IMR-90 (cell line): Measurements from ENCODE around the gene WDFY1. TPM values are rescaled to one million over a fixed set of nuclear protein-coding genes. Genes with fewer than 3 reads are reported as not detected.

ENCODE experiments used
- ATAC-seq: fragments of 200-7000 bp; cut with Tn5 transposase; 2 replicates; pipeline ENCODE4 v1.9.1; 2020; ENCODE audit warnings: low read depth, mild to moderate bottlenecking, moderate library complexity
- BruUV-seq: library from RNA; stranded (reverse); fragments of 400-500 nt; replicated peaks from 2 replicates; lab custom pipeline; 2021; lab: Mats Ljungman, UMichigan
- CTCF ChIA-PET: fragments of 300-600 bp; formaldehyde crosslinking; extraction: SDS; loops from one replicate; lab custom pipeline; 2021; ENCODE audit warnings: antibody characterized with exemption; lab: Yijun Ruan, JAX
- POLR2A ChIA-PET: fragments of 300-600 bp; sonication (Branson Sonifier 250); formaldehyde crosslinking; loops from one replicate; lab custom pipeline; 2022; ENCODE audit warnings: antibody characterized with exemption; ENCODE audit not compliant: unreplicated experiment; lab: Charles Lee
- DNase-seq: peaks from one replicate; pipeline ENCODE4 v3.0.0; 2013
- H2AFZ ChIP-seq: replicated peaks from 2 replicates; pipeline ENCODE3; 2013; ENCODE audit warnings: low read length, mild to moderate bottlenecking; ENCODE audit not compliant: poor library complexity
- H2AK5ac ChIP-seq: 2 replicates; pipeline ENCODE4 v1.6.1; 2013; ENCODE audit warnings: low read depth, low read length, inconsistent platforms
- H2AK9ac ChIP-seq: replicated peaks from 2 replicates; pipeline ENCODE3; 2013; ENCODE audit warnings: mild to moderate bottlenecking, low read depth, low read length, moderate library complexity; ENCODE audit not compliant: poor library complexity
- H2BK120ac ChIP-seq: 2 replicates; pipeline ENCODE4 v1.6.1; 2013; ENCODE audit warnings: low read depth, low read length, inconsistent platforms
- H2BK15ac ChIP-seq: 3 replicates; pipeline ENCODE4 v1.6.1; 2013; ENCODE audit warnings: low read depth, low read length, inconsistent platforms
- H2BK20ac ChIP-seq: 2 replicates; pipeline ENCODE4 v1.6.1; 2013; ENCODE audit warnings: low read depth, mild to moderate bottlenecking, inconsistent platforms, low read length, moderate library complexity
- H2BK5ac ChIP-seq: 2 replicates; pipeline ENCODE4 v1.6.1; 2013; ENCODE audit warnings: mild to moderate bottlenecking, low read depth, low read length, inconsistent platforms; ENCODE audit not compliant: poor library complexity, severe bottlenecking
- H3K14ac ChIP-seq: replicated peaks from 2 replicates; pipeline ENCODE4 v1.6.1; 2013; ENCODE audit warnings: low read depth, low read length, inconsistent platforms
- H3K18ac ChIP-seq: 2 replicates; pipeline ENCODE4 v1.6.1; 2013; ENCODE audit warnings: low read depth, low read length, control low read depth
- H3K23ac ChIP-seq: 2 replicates; pipeline ENCODE4 v1.6.1; 2013; ENCODE audit warnings: low read depth, low read length, inconsistent platforms
- H3K27ac ChIP-seq: 2 replicates; pipeline ENCODE4 v1.5.1; 2013; ENCODE audit warnings: mild to moderate bottlenecking, control low read depth, low read length; ENCODE audit not compliant: insufficient read depth
- H3K27me3 ChIP-seq: 2 replicates; pipeline ENCODE4 v1.6.1; 2013; ENCODE audit warnings: low read length; ENCODE audit not compliant: control insufficient read depth, insufficient read depth
- H3K36me3 ChIP-seq: 2 replicates; pipeline ENCODE4 v1.6.1; 2013; ENCODE audit warnings: low read length, mixed read lengths; ENCODE audit not compliant: control insufficient read depth, insufficient read depth
- H3K4ac ChIP-seq: 2 replicates; pipeline ENCODE4 v1.6.1; 2013; ENCODE audit warnings: low read depth, low read length, inconsistent platforms
- H3K4me1 ChIP-seq: 2 replicates; pipeline ENCODE4 v1.6.1; 2013; ENCODE audit warnings: low read length, mixed read lengths; ENCODE audit not compliant: control insufficient read depth, insufficient read depth
- H3K4me2 ChIP-seq: 2 replicates; pipeline ENCODE4 v1.6.1; 2013; ENCODE audit warnings: low read depth, mild to moderate bottlenecking, control low read depth, low read length, moderate library complexity
- H3K4me3 ChIP-seq: 2 replicates; pipeline ENCODE4 v1.5.1; 2013; ENCODE audit warnings: low read depth, mild to moderate bottlenecking, control low read depth, low read length, moderate library complexity; ENCODE audit not compliant: insufficient read depth
- H3K56ac ChIP-seq: 2 replicates; pipeline ENCODE4 v1.6.1; 2013; ENCODE audit warnings: low read length, inconsistent platforms; ENCODE audit not compliant: insufficient read depth; ENCODE audit errors: extremely low read depth
- H3K79me1 ChIP-seq, 2 experiments: 2 replicates each; pipeline ENCODE4 v1.6.1; 2013; ENCODE audit warnings: low read length in 2 of 2, inconsistent platforms in 1 of 2, low read depth in 1 of 2
- H3K9ac ChIP-seq: 2 replicates; pipeline ENCODE4 v1.6.1; 2013; ENCODE audit warnings: low read depth, low read length, control low read depth
- H3K9me1 ChIP-seq: 2 replicates; pipeline ENCODE4 v1.6.1; 2013; ENCODE audit warnings: low read length, inconsistent platforms; ENCODE audit not compliant: insufficient read depth
- H3K9me3 ChIP-seq: 2 replicates; pipeline ENCODE4 v1.6.1; 2013; ENCODE audit warnings: low read length; ENCODE audit not compliant: control insufficient read depth, insufficient read depth
- H4K20me1 ChIP-seq: 2 replicates; pipeline ENCODE4 v1.6.1; 2013; ENCODE audit warnings: low read length, inconsistent platforms; ENCODE audit not compliant: insufficient read depth
- H4K5ac ChIP-seq: 2 replicates; pipeline ENCODE4 v1.6.1; 2013; ENCODE audit warnings: mild to moderate bottlenecking, low read depth, low read length, control low read depth
- H4K8ac ChIP-seq, 2 experiments: 2 replicates each; pipeline ENCODE4 v1.6.1; 2013; ENCODE audit warnings: low read depth in 2 of 2, low read length in 2 of 2, control low read depth in 1 of 2, inconsistent platforms in 1 of 2
- H4K91ac ChIP-seq: 2 replicates; pipeline ENCODE4 v1.6.1; 2013; ENCODE audit warnings: low read depth, low read length, inconsistent platforms; ENCODE audit not compliant: insufficient read depth
- BHLHE40 ChIP-seq: fragments of 150-350 bp; IDR thresholded peaks from 2 replicates; pipeline ENCODE4 v1.6.1; 2016; ENCODE audit warnings: mild to moderate bottlenecking, low read depth, low read length
- FOS ChIP-seq: fragments of 150-350 bp; IDR thresholded peaks from 2 replicates; pipeline ENCODE4 v1.6.1; 2016; ENCODE audit warnings: low read depth, low read length
- MAFK ChIP-seq: IDR thresholded peaks from 2 replicates; pipeline ENCODE4 v1.6.1; 2012; ENCODE audit warnings: low read depth, low read length, improper control_type of control experiment
- MAZ ChIP-seq: IDR thresholded peaks from 2 replicates; pipeline ENCODE4 v1.6.1; 2012; ENCODE audit warnings: low read depth, mild to moderate bottlenecking, low read length, improper control_type of control experiment, moderate library complexity, borderline replicate concordance
- MXI1 ChIP-seq: IDR thresholded peaks from 2 replicates; pipeline ENCODE4 v1.6.1; 2012; ENCODE audit warnings: low read depth, mild to moderate bottlenecking, low read length, moderate library complexity, borderline replicate concordance
- POLR2A ChIP-seq: IDR thresholded peaks from 2 replicates; pipeline ENCODE4 v1.6.1; 2012; ENCODE audit warnings: mild to moderate bottlenecking, low read depth, low read length
- RAD21 ChIP-seq: IDR thresholded peaks from 2 replicates; pipeline ENCODE4 v1.6.1; 2012; ENCODE audit warnings: low read length, improper control_type of control experiment
- RCOR1 ChIP-seq: IDR thresholded peaks from 2 replicates; pipeline ENCODE4 v1.6.1; 2012; ENCODE audit warnings: mild to moderate bottlenecking, low read length, improper control_type of control experiment; ENCODE audit not compliant: insufficient replicate concordance
- RFX5 ChIP-seq: IDR thresholded peaks from 2 replicates; pipeline ENCODE4 v1.8.0; 2012; ENCODE audit warnings: low read depth, mild to moderate bottlenecking, low read length, moderate library complexity
- SMC3 ChIP-seq: fragments of 150-350 bp; IDR thresholded peaks from 2 replicates; pipeline ENCODE4 v1.6.1; 2016; ENCODE audit warnings: low read depth, mild to moderate bottlenecking, antibody characterized with exemption, low read length, moderate library complexity
- WGBS, 2 experiments: methylation state at CpG; one replicate each; pipeline versions ENCODE4 v1.1.5 to v1.1.7; 2013; ENCODE audit warnings: missing lambda C conversion rate in 2 of 2; ENCODE audit not compliant: insufficient read length in 1 of 2; ENCODE audit errors: extremely low coverage in 2 of 2; 5-methylcytosine and 5-hydroxymethylcytosine counted together
- dilution Hi-C: fragments of 300-500 bp; cut with HindIII; formaldehyde crosslinking; loops from one replicate; pipeline ENCODE4 v1.14.3; 2018; ENCODE audit warnings: low sequenced_read_pairs; ENCODE audit not compliant: unreplicated experiment
- in situ Hi-C: fragments of 300-500 bp; cut with MboI; formaldehyde crosslinking; loops from 3 replicates; pipeline ENCODE4 v1.14.3; 2019; ENCODE audit warnings: low sequenced_read_pairs, inconsistent platforms, mixed read lengths
- intact Hi-C: fragments of 100-400 bp; cut with micrococcal nuclease; formaldehyde crosslinking; loops from 2 replicates; pipeline ENCODE4 v1.10.0; 2022
- polyA plus RNA-seq, 3 experiments: library from polyadenylated mRNA; depleted of rRNA; stranded (reverse); fragments of >200 nt; gene quantifications; 2 replicates each; pipeline ENCODE4 v1.2.3, GENCODE V29; 2012; ENCODE audit warnings: low replicate concordance in 1 of 3
- total RNA-seq: library from RNA; depleted of rRNA; stranded (reverse); fragments of >200 nt; gene quantifications from 2 replicates; pipeline ENCODE4 v1.2.3, GENCODE V29; 2012
- TF ChIP-seq, protein P1 (sequence below): conservative IDR thresholded peaks from 2 replicates; pipeline ENCODE4 v1.5.1; 2012; ENCODE audit warnings: mild to moderate bottlenecking, low read depth, low read length, improper control_type of control experiment
- TF ChIP-seq, protein P2 (sequence below): fragments of 150-350 bp; IDR thresholded peaks from 2 replicates; pipeline ENCODE4 v1.6.1; 2017; ENCODE audit warnings: mild to moderate bottlenecking, antibody characterized with exemption, low read length, low read depth

The WDFY1 gene
- total and polyA plus RNA-seq, 2 of the 4 experiments (the other 2 are of a cell fraction) = 35.6 to 93.6 TPM

DNA sequence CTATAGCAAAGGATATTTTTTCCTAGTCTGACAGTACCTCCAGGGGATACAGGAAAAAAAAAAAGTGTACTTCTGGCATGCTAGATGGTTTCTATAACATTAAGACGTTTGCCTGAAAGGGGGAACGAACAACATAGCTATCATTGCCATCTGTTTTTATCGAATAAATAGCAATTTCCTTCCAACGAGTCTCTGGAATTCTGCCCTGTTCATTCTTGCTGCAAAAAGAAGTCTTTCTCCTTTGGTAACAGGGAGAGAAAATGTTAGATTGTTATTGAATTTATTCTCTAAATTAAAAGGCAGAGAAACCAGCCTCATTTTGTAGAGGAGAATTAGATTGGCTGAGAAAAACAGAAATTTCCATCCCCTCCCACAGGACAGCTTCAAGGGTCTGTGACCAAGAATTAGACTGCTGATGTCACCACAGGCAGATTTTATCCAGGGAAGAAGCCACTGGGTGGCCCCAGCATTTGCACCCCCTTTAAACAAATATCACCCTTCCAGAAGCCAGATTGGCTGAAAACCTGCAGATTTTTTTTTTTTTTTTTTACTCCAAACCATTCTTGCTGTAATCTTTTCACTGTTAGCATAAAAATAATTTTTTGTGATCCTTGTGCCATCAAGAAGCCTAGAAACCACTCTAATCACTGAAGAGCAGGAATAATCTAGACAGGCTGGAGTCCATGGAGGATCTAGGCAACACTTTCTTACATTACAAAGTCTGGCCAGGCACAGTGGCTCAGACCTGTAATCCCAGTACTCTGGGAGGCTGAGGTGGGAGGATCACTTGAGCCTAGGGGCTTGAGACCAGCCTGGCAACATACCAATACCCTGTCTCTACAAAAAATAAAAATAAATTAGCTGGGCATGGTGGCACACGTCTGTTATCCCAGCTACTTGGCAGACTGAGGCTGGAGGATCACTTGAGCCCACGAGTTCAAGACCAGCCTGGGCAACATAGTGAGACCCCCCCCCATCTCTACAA is 12.0 kb downstream of the WDFY1 start:
- in situ Hi-C loops = no loop called here
- no peak overlapping the region for H2BK120ac ChIP-seq
- H3K9ac ChIP-seq = 0 out of 2 replicates have a peak overlapping the region, but pooled peaks have one; percentile 31
- H3K9me3 ChIP-seq = no peaks in the 10 kb centered on the region
- ChIA-PET POLR2A (no interaction called here), CTCF (no interaction called here)
- BruUV-seq = no TSS peak
- H3K4me1 ChIP-seq = peaks cover 23% of the 10 kb centered on the region
- H3K4me2 ChIP-seq = no peak overlapping the region
- DNase-seq = no peak
- H2BK20ac ChIP-seq = no peak overlapping the region
- H4K20me1 ChIP-seq = peaks cover 45% of the 10 kb centered on the region
- H3K4me3 ChIP-seq = no peak overlapping the region
- H3K4ac ChIP-seq = no peak overlapping the region; the same call in 1 of the 2 replicates
- TF ChIP-seq MXI1 (no peak), FOS (no peak), MAZ (no peak), RCOR1 (no peak), POLR2A (no peak), RFX5 (no peak), BHLHE40 (no peak), SMC3 (no peak), RAD21 (no peak), MAFK (no peak)
- TF ChIP-seq, protein P1, sequence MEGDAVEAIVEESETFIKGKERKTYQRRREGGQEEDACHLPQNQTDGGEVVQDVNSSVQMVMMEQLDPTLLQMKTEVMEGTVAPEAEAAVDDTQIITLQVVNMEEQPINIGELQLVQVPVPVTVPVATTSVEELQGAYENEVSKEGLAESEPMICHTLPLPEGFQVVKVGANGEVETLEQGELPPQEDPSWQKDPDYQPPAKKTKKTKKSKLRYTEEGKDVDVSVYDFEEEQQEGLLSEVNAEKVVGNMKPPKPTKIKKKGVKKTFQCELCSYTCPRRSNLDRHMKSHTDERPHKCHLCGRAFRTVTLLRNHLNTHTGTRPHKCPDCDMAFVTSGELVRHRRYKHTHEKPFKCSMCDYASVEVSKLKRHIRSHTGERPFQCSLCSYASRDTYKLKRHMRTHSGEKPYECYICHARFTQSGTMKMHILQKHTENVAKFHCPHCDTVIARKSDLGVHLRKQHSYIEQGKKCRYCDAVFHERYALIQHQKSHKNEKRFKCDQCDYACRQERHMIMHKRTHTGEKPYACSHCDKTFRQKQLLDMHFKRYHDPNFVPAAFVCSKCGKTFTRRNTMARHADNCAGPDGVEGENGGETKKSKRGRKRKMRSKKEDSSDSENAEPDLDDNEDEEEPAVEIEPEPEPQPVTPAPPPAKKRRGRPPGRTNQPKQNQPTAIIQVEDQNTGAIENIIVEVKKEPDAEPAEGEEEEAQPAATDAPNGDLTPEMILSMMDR = no peak
- TF ChIP-seq, protein P2, sequence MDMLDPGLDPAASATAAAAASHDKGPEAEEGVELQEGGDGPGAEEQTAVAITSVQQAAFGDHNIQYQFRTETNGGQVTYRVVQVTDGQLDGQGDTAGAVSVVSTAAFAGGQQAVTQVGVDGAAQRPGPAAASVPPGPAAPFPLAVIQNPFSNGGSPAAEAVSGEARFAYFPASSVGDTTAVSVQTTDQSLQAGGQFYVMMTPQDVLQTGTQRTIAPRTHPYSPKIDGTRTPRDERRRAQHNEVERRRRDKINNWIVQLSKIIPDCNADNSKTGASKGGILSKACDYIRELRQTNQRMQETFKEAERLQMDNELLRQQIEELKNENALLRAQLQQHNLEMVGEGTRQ = no peak
- no peak overlapping the region for H2AK5ac ChIP-seq
- H4K5ac ChIP-seq = no peak overlapping the region
- H3K9me1 ChIP-seq = peaks cover 17% of the 10 kb centered on the region
- no peak overlapping the region for H4K8ac ChIP-seq
- no peak overlapping the region for H2AK9ac ChIP-seq
- no peak overlapping the region for H3K14ac ChIP-seq
- H3K36me3 ChIP-seq = no peaks in the 10 kb centered on the region
- no CpG with 5 or more reads among the region's 6 CpGs for WGBS, 2 experiments
- no peak overlapping the region for H2BK15ac ChIP-seq
- no peak overlapping the region; the same call in 1 of the 2 replicates for H3K23ac ChIP-seq
- dilution Hi-C loops = no loop called here
- intact Hi-C loops = no loop called here
- H3K56ac ChIP-seq = no peak overlapping the region
- H2AFZ ChIP-seq = no peak overlapping the region
- no peak overlapping the region for H3K27ac ChIP-seq
- no peaks in the 10 kb centered on the region for H3K27me3 ChIP-seq
- H3K79me1 ChIP-seq = peaks cover 27 to 76% of the 10 kb centered on the region in 2 experiments
- no peak for ATAC-seq
- H3K18ac ChIP-seq = no peak overlapping the region; the same call in 1 of the 2 replicates
- no peak overlapping the region for H2BK5ac ChIP-seq
- H4K91ac ChIP-seq = no peak overlapping the region
